ENCODE data around the gene HECTD4. TPM values are rescaled to one million over a fixed set of nuclear protein-coding genes. Genes with fewer than 3 reads are reported as not detected.

The HECTD4 gene
- total RNA-seq, 4 donors from 2014 or later = 53.7 to 168 (median 62.9) TPM

DNA sequence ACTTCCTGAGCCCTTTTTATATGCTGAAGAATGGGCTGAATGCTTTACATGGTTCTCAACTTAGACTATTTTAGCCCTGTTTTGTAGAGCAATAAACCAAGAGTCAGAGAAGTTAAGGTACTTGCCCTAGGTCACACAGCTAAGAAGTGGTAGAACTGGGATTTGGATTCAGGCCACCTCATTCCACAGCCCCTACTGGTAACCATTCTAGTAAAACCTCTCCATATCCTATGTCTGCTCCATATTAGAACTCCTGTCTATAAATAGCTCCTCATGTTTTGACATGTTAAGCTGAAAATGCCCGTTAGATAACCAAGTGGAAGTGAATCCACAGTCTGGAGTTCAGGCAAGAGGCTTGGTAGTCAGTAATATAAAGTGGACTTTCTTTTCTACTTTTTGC, 111.6 kb downstream of the HECTD4 start:
- TF ChIP-seq POLR2AphosphoS5 (IDR thresholded peaks at IDR 0.05) (no peak), POLR2A (IDR thresholded peaks at IDR 0.05) (no peak), EP300 (IDR thresholded peaks at IDR 0.05) (no peak)
- TF ChIP-seq, protein P1, sequence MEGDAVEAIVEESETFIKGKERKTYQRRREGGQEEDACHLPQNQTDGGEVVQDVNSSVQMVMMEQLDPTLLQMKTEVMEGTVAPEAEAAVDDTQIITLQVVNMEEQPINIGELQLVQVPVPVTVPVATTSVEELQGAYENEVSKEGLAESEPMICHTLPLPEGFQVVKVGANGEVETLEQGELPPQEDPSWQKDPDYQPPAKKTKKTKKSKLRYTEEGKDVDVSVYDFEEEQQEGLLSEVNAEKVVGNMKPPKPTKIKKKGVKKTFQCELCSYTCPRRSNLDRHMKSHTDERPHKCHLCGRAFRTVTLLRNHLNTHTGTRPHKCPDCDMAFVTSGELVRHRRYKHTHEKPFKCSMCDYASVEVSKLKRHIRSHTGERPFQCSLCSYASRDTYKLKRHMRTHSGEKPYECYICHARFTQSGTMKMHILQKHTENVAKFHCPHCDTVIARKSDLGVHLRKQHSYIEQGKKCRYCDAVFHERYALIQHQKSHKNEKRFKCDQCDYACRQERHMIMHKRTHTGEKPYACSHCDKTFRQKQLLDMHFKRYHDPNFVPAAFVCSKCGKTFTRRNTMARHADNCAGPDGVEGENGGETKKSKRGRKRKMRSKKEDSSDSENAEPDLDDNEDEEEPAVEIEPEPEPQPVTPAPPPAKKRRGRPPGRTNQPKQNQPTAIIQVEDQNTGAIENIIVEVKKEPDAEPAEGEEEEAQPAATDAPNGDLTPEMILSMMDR (IDR thresholded peaks at IDR 0.05) = no peak
- H3K9me3 ChIP-seq = no peaks in the 10 kb centered on the region
- DNase-seq (ENCODE audit: low spot score in 2 of 2) = no peak
- no peaks in the 10 kb centered on the region for H3K4me1 ChIP-seq
- H3K27me3 ChIP-seq = no peaks in the 10 kb centered on the region
- H3K27ac ChIP-seq = no peak overlapping the region
- 51% methylated on average over 1 of the region's 1 CpG for WGBS
- H3K36me3 ChIP-seq = peaks cover 55% of the 10 kb centered on the region
- no peak overlapping the region for H3K4me3 ChIP-seq

- H3K4me1 ChIP-seq = no peaks in the 10 kb centered on the region
- TF ChIP-seq POLR2AphosphoS5 (IDR thresholded peaks at IDR 0.05) (no peak), POLR2A (IDR thresholded peaks at IDR 0.05) (no peak), EP300 (IDR thresholded peaks at IDR 0.05) (no peak)
- TF ChIP-seq, protein P1 (IDR thresholded peaks at IDR 0.05) = no peak
- peaks cover 51% of the 10 kb centered on the region for H3K36me3 ChIP-seq
- H3K4me3 ChIP-seq = no peak overlapping the region
- no peak overlapping the region for H3K27ac ChIP-seq
- no peaks in the 10 kb centered on the region for H3K27me3 ChIP-seq
- 100% methylated on average over 2 of the region's 2 CpGs for WGBS
- DNase-seq (ENCODE audit: low spot score in 2 of 2) = no peak
- no peaks in the 10 kb centered on the region for H3K9me3 ChIP-seq
These were observed 115.8 kb downstream of the HECTD4 start for GRCh38 chr12:112266473-112266872.

GRCh38 chr12:112261559-112261958, 120.7 kb downstream of the HECTD4 start:
- TF ChIP-seq POLR2A (IDR thresholded peaks at IDR 0.05) (no peak), POLR2AphosphoS5 (IDR thresholded peaks at IDR 0.05) (no peak), EP300 (IDR thresholded peaks at IDR 0.05) (no peak)
- TF ChIP-seq, protein P1 (IDR thresholded peaks at IDR 0.05) = no peak
- peaks cover 55% of the 10 kb centered on the region for H3K36me3 ChIP-seq
- no peaks in the 10 kb centered on the region for H3K27me3 ChIP-seq
- WGBS = 95% methylated on average over 3 of the region's 3 CpGs
- no peak for DNase-seq (ENCODE audit: low spot score in 2 of 2)
- no peak overlapping the region for H3K4me3 ChIP-seq
- H3K27ac ChIP-seq = no peak overlapping the region
- no peaks in the 10 kb centered on the region for H3K9me3 ChIP-seq
- no peaks in the 10 kb centered on the region for H3K4me1 ChIP-seq

GRCh38 chr12:112258926-112259325, 123.3 kb downstream of the HECTD4 start:
- 94% methylated on average over 1 of the region's 1 CpG for WGBS
- H3K4me3 ChIP-seq = no peak overlapping the region
- DNase-seq (ENCODE audit: low spot score in 2 of 2) = no peak
- H3K4me1 ChIP-seq = no peaks in the 10 kb centered on the region
- H3K27ac ChIP-seq = no peak overlapping the region
- TF ChIP-seq, protein P1 (IDR thresholded peaks at IDR 0.05) = no peak
- TF ChIP-seq POLR2A (IDR thresholded peaks at IDR 0.05) (no peak), POLR2AphosphoS5 (IDR thresholded peaks at IDR 0.05) (no peak), EP300 (IDR thresholded peaks at IDR 0.05) (no peak)
- H3K36me3 ChIP-seq = peaks cover 65% of the 10 kb centered on the region
- no peaks in the 10 kb centered on the region for H3K9me3 ChIP-seq
- no peaks in the 10 kb centered on the region for H3K27me3 ChIP-seq

GRCh38 chr12:112256780-112257179, 125.5 kb downstream of the HECTD4 start:
- WGBS = 89% methylated on average over 3 of the region's 3 CpGs
- Histone ChIP-seq H3K9me3 (no peaks in the 10 kb centered on the region), H3K36me3 (peaks cover 83% of the 10 kb centered on the region), H3K4me1 (no peaks in the 10 kb centered on the region), H3K27ac (no peak overlapping the region), H3K4me3 (no peak overlapping the region), H3K27me3 (no peaks in the 10 kb centered on the region)
- DNase-seq (ENCODE audit: low spot score in 2 of 2) = no peak
- TF ChIP-seq POLR2AphosphoS5 (IDR thresholded peaks at IDR 0.05) (no peak), POLR2A (IDR thresholded peaks at IDR 0.05) (no peak), EP300 (IDR thresholded peaks at IDR 0.05) (no peak)
- TF ChIP-seq, protein P1 (IDR thresholded peaks at IDR 0.05) = no peak

All from suprapubic skin (tissue), 4 donors.